Caco-2 (cell line): ENCODE measurements around the gene PSMC1. TPM values are rescaled to one million over a fixed set of nuclear protein-coding genes. Genes with fewer than 3 reads are reported as not detected.

Experiments
- BruUV-seq: library from RNA; stranded (reverse); fragments of 400-500 nt; replicated peaks from 2 replicates; lab custom pipeline; 2021; lab: Mats Ljungman, UMichigan
- CTCF ChIA-PET: fragments of 300-600 bp; sonication (Branson Sonifier 250); formaldehyde crosslinking; loops from one replicate; lab custom pipeline; 2022; ENCODE audit warnings: antibody characterized with exemption; lab: Charles Lee
- POLR2A ChIA-PET: fragments of 300-600 bp; sonication (Branson Sonifier 250); formaldehyde crosslinking; loops from one replicate; lab custom pipeline; 2022; ENCODE audit warnings: antibody characterized with exemption; lab: Charles Lee
- DNase-seq, 2 experiments: peaks; one replicate each; pipeline versions ENCODE4 v3.0.0 to v3.0.0-alpha.2; 2020 to 2022
- H3K27me3 ChIP-seq: replicated peaks from 2 replicates; pipeline ENCODE4 v1.6.0; 2011; ENCODE audit warnings: low read length; ENCODE audit not compliant: control insufficient read depth, insufficient read depth
- H3K36me3 ChIP-seq: 2 replicates; pipeline ENCODE4 v1.5.1; 2011; ENCODE audit warnings: low read length; ENCODE audit not compliant: control insufficient read depth, insufficient read depth
- H3K4me1 ChIP-seq: fragments of 250-450 bp; sonication (Bioruptor Pico); 2 replicates; pipeline ENCODE4 v1.5.1; 2020; ENCODE audit warnings: mild to moderate bottlenecking
- H3K4me3 ChIP-seq: 2 replicates; pipeline ENCODE4 v1.5.1; 2011; ENCODE audit warnings: low read depth, mild to moderate bottlenecking, control low read depth, low read length
- H3K9me3 ChIP-seq: fragments of 250-450 bp; sonication (Bioruptor Pico); 2 replicates; pipeline ENCODE4 v1.5.1; 2020; ENCODE audit warnings: mild to moderate bottlenecking, moderate library complexity
- H3K27ac Mint-ChIP-seq: one replicate; pipeline ENCODE4 v1.8.0; 2022; ENCODE audit warnings: mixed read lengths; ENCODE audit not compliant: unreplicated experiment
- H3K27me3 Mint-ChIP-seq: one replicate; pipeline ENCODE4 v1.8.0; 2022; ENCODE audit warnings: mixed read lengths; ENCODE audit not compliant: insufficient read depth, unreplicated experiment
- H3K36me3 Mint-ChIP-seq: one replicate; pipeline ENCODE4 v1.8.0; 2022; ENCODE audit warnings: mild to moderate bottlenecking, mixed read lengths; ENCODE audit not compliant: insufficient read depth, unreplicated experiment
- H3K4me1 Mint-ChIP-seq: one replicate; pipeline ENCODE4 v1.8.0; 2022; ENCODE audit warnings: low read depth, mixed read lengths; ENCODE audit not compliant: unreplicated experiment
- H3K4me3 Mint-ChIP-seq: one replicate; pipeline ENCODE4 v1.8.0; 2022; ENCODE audit warnings: mild to moderate bottlenecking, moderate library complexity, mixed read lengths; ENCODE audit not compliant: unreplicated experiment
- H3K9me3 Mint-ChIP-seq: one replicate; pipeline ENCODE4 v1.8.0; 2022; ENCODE audit warnings: mixed read lengths; ENCODE audit not compliant: unreplicated experiment
- CTCF ChIP-seq, 2 experiments: fragments of 200-600 bp in 1 of 2; IDR thresholded peaks; 1 replicate in 1 of 2; 2 replicates in 1 of 2; pipeline versions ENCODE4 v1.5.1 to v1.8.0; 2011 to 2022; ENCODE audit warnings: antibody characterized with exemption in 1 of 2, control low read depth in 1 of 2, inconsistent platforms in 1 of 2, low read depth in 1 of 2, low read length in 1 of 2, mild to moderate bottlenecking in 1 of 2, moderate library complexity in 1 of 2; ENCODE audit not compliant: insufficient read depth in 1 of 2, severe bottlenecking in 1 of 2, unreplicated experiment in 1 of 2
- intact Hi-C: fragments of 100-400 bp; cut with micrococcal nuclease; formaldehyde crosslinking; loops from one replicate; pipeline ENCODE4 v1.10.0; 2022; ENCODE audit not compliant: unreplicated experiment
- total RNA-seq: library from RNA; stranded (reverse); gene quantifications from 2 replicates; pipeline ENCODE4 v1.2.3, GENCODE V29; 2022

Gene PSMC1
- total RNA-seq, 1 experiment from 2014 or later = 101 TPM

DNA sequence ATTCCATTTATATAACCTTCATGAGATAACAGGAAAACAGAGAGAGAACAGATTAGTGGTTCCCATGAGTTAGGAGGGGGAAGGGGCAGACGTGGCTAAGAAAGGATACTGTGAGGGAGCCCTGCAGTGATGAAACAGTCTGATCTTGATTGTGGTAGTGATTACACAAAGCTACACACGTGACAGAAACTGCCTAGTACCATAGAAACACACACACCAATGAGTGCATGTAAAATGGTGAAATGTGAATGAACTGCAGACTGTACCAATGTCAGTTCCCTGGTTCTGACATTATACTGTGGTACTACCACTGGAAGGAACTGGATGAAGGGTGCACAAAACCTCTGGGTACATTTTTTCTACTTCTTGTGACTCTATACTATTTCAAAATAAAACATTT, 38.5 kb downstream of the PSMC1 start:
- peaks cover 21% of the 10 kb centered on the region for H3K36me3 Mint-ChIP-seq
- no peak for DNase-seq
- BruUV-seq = no TSS peak
- Histone ChIP-seq H3K4me1 (no peaks in the 10 kb centered on the region), H3K27me3 (no peaks in the 10 kb centered on the region), H3K36me3 (peaks cover 2% of the 10 kb centered on the region; the same call in 1 of the 2 replicates), H3K4me3 (no peak overlapping the region), H3K9me3 (no peaks in the 10 kb centered on the region)
- no peak for TF ChIP-seq CTCF (IDR thresholded peaks at IDR 0.05; ENCODE audit: insufficient read depth in 1 of 2, low read depth in 1 of 2, low read length in 1 of 2, severe bottlenecking in 1 of 2, unreplicated experiment in 1 of 2)
- ChIA-PET CTCF (no interaction called here), POLR2A (no interaction called here)
- no peak overlapping the region for H3K4me3 Mint-ChIP-seq
- H3K4me1 Mint-ChIP-seq = no peaks in the 10 kb centered on the region
- intact Hi-C loops = no loop called here
- H3K27me3 Mint-ChIP-seq = no peaks in the 10 kb centered on the region
- H3K27ac Mint-ChIP-seq = no peak overlapping the region
- no peaks in the 10 kb centered on the region for H3K9me3 Mint-ChIP-seq

GRCh38 chr14:90295870-90296516, 39.6 kb downstream of the PSMC1 start:
- POLR2A ChIA-PET = no interaction called here
- H3K9me3 Mint-ChIP-seq = no peaks in the 10 kb centered on the region
- no TSS peak for BruUV-seq
- H3K27me3 Mint-ChIP-seq = no peaks in the 10 kb centered on the region
- H3K4me3 Mint-ChIP-seq = no peak overlapping the region
- H3K4me3 ChIP-seq = no peak overlapping the region
- peaks cover 26% of the 10 kb centered on the region for H3K36me3 Mint-ChIP-seq
- no peaks in the 10 kb centered on the region for H3K27me3 ChIP-seq
- intact Hi-C loops = loop anchor here (1.0 kb wide), 1 partner anchor 8 kb away; no protein-coding TSS in a partner anchor
- H3K9me3 ChIP-seq = no peaks in the 10 kb centered on the region
- H3K27ac Mint-ChIP-seq = no peak overlapping the region
- no peaks in the 10 kb centered on the region for H3K4me1 Mint-ChIP-seq
- DNase-seq = no peak
- no peaks in the 10 kb centered on the region for H3K4me1 ChIP-seq
- peaks cover 2% of the 10 kb centered on the region; the same call in 1 of the 2 replicates for H3K36me3 ChIP-seq
- TF ChIP-seq CTCF (IDR thresholded peaks at IDR 0.05; ENCODE audit: insufficient read depth in 1 of 2, low read depth in 1 of 2, low read length in 1 of 2, severe bottlenecking in 1 of 2, unreplicated experiment in 1 of 2) = no peak
- CTCF ChIA-PET = no interaction called here

- BruUV-seq = no TSS peak
- CTCF ChIA-PET = no interaction called here
- Mint-ChIP-seq H3K27ac (no peak overlapping the region), H3K4me3 (no peak overlapping the region), H3K27me3 (no peaks in the 10 kb centered on the region), H3K4me1 (no peaks in the 10 kb centered on the region), H3K9me3 (no peaks in the 10 kb centered on the region), H3K36me3 (peaks cover 23% of the 10 kb centered on the region)
- H3K9me3 ChIP-seq = no peaks in the 10 kb centered on the region
- no peaks in the 10 kb centered on the region for H3K27me3 ChIP-seq
- intact Hi-C loops = loop anchor here (1.0 kb wide), 1 partner anchor 8 kb away; no protein-coding TSS in a partner anchor
- DNase-seq = no peak
- no peak overlapping the region for H3K4me3 ChIP-seq
- H3K4me1 ChIP-seq = no peaks in the 10 kb centered on the region
- no peak for TF ChIP-seq CTCF (IDR thresholded peaks at IDR 0.05; ENCODE audit: insufficient read depth in 1 of 2, low read depth in 1 of 2, low read length in 1 of 2, severe bottlenecking in 1 of 2, unreplicated experiment in 1 of 2)
- peaks cover 2% of the 10 kb centered on the region; the same call in 1 of the 2 replicates for H3K36me3 ChIP-seq
- POLR2A ChIA-PET = no interaction called here
These were observed 40.3 kb downstream of the PSMC1 start for GRCh38 chr14:90296641-90297040.
